SK-N-SH (cell line): ENCODE measurements around the gene C20orf144. TPM values are rescaled to one million over a fixed set of nuclear protein-coding genes. Genes with fewer than 3 reads are reported as not detected.

Experiments
- CTCF ChIA-PET: fragments of 300-600, 350-600 bp; formaldehyde crosslinking; extraction: SDS; loops from one replicate; lab custom pipeline; 2021; lab: Yijun Ruan, JAX
- POLR2A ChIA-PET: fragments of 350-600 bp; sonication (Branson Sonifier 250); formaldehyde crosslinking; extraction: SDS; loops from one replicate; lab custom pipeline; 2020; ENCODE audit warnings: antibody characterized with exemption, inconsistent platforms; lab: Yijun Ruan, JAX
- DNase-seq: peaks from one replicate; pipeline ENCODE4 v3.0.0; 2012
- H2AFZ ChIP-seq: fragments of 200-600 bp; sonication (generic); 2 replicates; pipeline ENCODE4 v1.8.1; 2016; ENCODE audit warnings: antibody characterized with exemption, mild to moderate bottlenecking, low read depth
- H3F3A ChIP-seq: fragments of 200-600 bp; sonication (generic); replicated peaks from 2 replicates; pipeline ENCODE3; 2016; ENCODE audit warnings: antibody characterized with exemption, mild to moderate bottlenecking; ENCODE audit not compliant: insufficient read depth
- H3K27ac ChIP-seq, 2 experiments: fragments of 200-500 bp in 1 of 2; fragments of 200-600 bp in 1 of 2; sonication (Bioruptor generic) in 1 of 2; sonication (generic), shearing (Covaris generic) in 1 of 2; 2 replicates each; pipeline versions ENCODE4 v1.5.1 to v1.6.1; 2014 to 2016; ENCODE audit warnings: low read depth in 2 of 2, inconsistent platforms in 1 of 2, low read length in 1 of 2, mild to moderate bottlenecking in 1 of 2, mixed read lengths in 1 of 2
- H3K27me3 ChIP-seq: fragments of 200-600 bp; sonication (generic), shearing (Covaris generic); 2 replicates; pipeline ENCODE4 v1.6.1; 2016; ENCODE audit warnings: mixed run types; ENCODE audit not compliant: insufficient read depth
- H3K36me3 ChIP-seq, 2 experiments: fragments of 200-500 bp in 1 of 2; fragments of 200-600 bp in 1 of 2; sonication (Bioruptor generic) in 1 of 2; sonication (generic) in 1 of 2; replicated peaks in 1 of 2; 2 replicates each; pipeline versions ENCODE3 to v1.5.1; 2014 to 2016; ENCODE audit warnings: low read length in 1 of 2, mild to moderate bottlenecking in 1 of 2; ENCODE audit not compliant: insufficient read depth in 2 of 2, control insufficient read depth in 1 of 2
- H3K4me1 ChIP-seq, 2 experiments: fragments of 200-500 bp in 1 of 2; fragments of 200-600 bp in 1 of 2; sonication (Bioruptor generic) in 1 of 2; sonication (generic), shearing (Covaris generic) in 1 of 2; 2 replicates each; pipeline versions ENCODE4 v1.5.1 to v1.6.1; 2014 to 2016; ENCODE audit warnings: low read depth in 1 of 2, low read length in 1 of 2, mixed run types in 1 of 2; ENCODE audit not compliant: insufficient read depth in 2 of 2, control insufficient read depth in 1 of 2
- H3K4me2 ChIP-seq: fragments of 200-600 bp; sonication (generic), shearing (Covaris generic); 2 replicates; pipeline ENCODE4 v1.6.1; 2017; ENCODE audit warnings: mixed run types
- H3K4me3 ChIP-seq, 2 experiments: fragments of 200-500 bp in 1 of 2; fragments of 200-600 bp in 1 of 2; sonication (Bioruptor generic) in 1 of 2; sonication (generic), shearing (Covaris generic) in 1 of 2; 2 replicates each; pipeline versions ENCODE4 v1.5.1 to v1.8.1; 2014 to 2016; ENCODE audit warnings: low read depth in 2 of 2, inconsistent platforms in 1 of 2, low read length in 1 of 2, mild to moderate bottlenecking in 1 of 2, mixed read lengths in 1 of 2, moderate library complexity in 1 of 2
- H3K79me2 ChIP-seq: fragments of 200-600 bp; sonication (generic); 2 replicates; pipeline ENCODE4 v1.8.1; 2017; ENCODE audit warnings: mild to moderate bottlenecking; ENCODE audit not compliant: insufficient read depth
- H3K9ac ChIP-seq: fragments of 200-600 bp; sonication (generic); 2 replicates; pipeline ENCODE4 v1.6.1; 2017; ENCODE audit warnings: mixed run types
- H3K9me2 ChIP-seq: fragments of 200-600 bp; sonication (generic); 2 replicates; pipeline ENCODE4 v1.6.1; 2017; ENCODE audit warnings: mixed run types
- H3K9me3 ChIP-seq: fragments of 200-600 bp; sonication (generic); 2 replicates; pipeline ENCODE4 v1.6.1; 2017; ENCODE audit warnings: mixed run types, mild to moderate bottlenecking, moderate library complexity
- H4K20me1 ChIP-seq: fragments of 200-600 bp; sonication (generic); 2 replicates; pipeline ENCODE4 v1.6.1; 2017; ENCODE audit warnings: mild to moderate bottlenecking, mixed run types; ENCODE audit not compliant: insufficient read depth
- CHD2 ChIP-seq: fragments of 150-350 bp; IDR thresholded peaks from 2 replicates; pipeline ENCODE4 v1.6.1; 2018; ENCODE audit warnings: low read length; ENCODE audit not compliant: partially characterized antibody
- EP300 ChIP-seq, 2 experiments: IDR thresholded peaks; 2 replicates each; pipeline versions ENCODE4 v1.4.0 to v1.6.1; 2012; ENCODE audit warnings: borderline replicate concordance in 1 of 2, low read depth in 1 of 2, low read length in 1 of 2
- EZH2phosphoT487 ChIP-seq: fragments of 200-600 bp; sonication (generic); IDR thresholded peaks from 2 replicates; pipeline ENCODE4 v1.6.1; 2017; ENCODE audit warnings: low read depth, mixed run types, mild to moderate bottlenecking, antibody characterized with exemption, moderate library complexity, borderline replicate concordance
- FOXJ3 ChIP-seq: sonication (generic); formaldehyde crosslinking; IDR thresholded peaks from 2 replicates; pipeline ENCODE4 v1.5.1; 2020; ENCODE audit warnings: mild to moderate bottlenecking, missing genetic modification reagents
- FOXM1 ChIP-seq: IDR thresholded peaks from 2 replicates; pipeline ENCODE4 v1.4.0; 2012; ENCODE audit warnings: low read depth, mild to moderate bottlenecking
- GATA2 ChIP-seq: sonication (generic); formaldehyde crosslinking; IDR thresholded peaks from 2 replicates; pipeline ENCODE4 v1.5.0; 2020; ENCODE audit warnings: mild to moderate bottlenecking, missing genetic modification reagents
- JUND ChIP-seq: IDR thresholded peaks from 2 replicates; pipeline ENCODE4 v1.4.0; 2012
- MEF2A ChIP-seq: IDR thresholded peaks from 2 replicates; pipeline ENCODE4 v1.4.0; 2012; ENCODE audit warnings: low read depth, borderline replicate concordance
- NRF1 ChIP-seq: IDR thresholded peaks from 2 replicates; pipeline ENCODE4 v1.6.1; 2012; ENCODE audit warnings: low read depth, mild to moderate bottlenecking, low read length
- RAD21 ChIP-seq: IDR thresholded peaks from 2 replicates; pipeline ENCODE4 v1.6.1; 2012; ENCODE audit warnings: mild to moderate bottlenecking, low read length
- RFX5 ChIP-seq: IDR thresholded peaks from 2 replicates; pipeline ENCODE4 v1.6.1; 2012; ENCODE audit warnings: mild to moderate bottlenecking, improper control_type of control experiment, low read length
- TCF12 ChIP-seq: IDR thresholded peaks from 2 replicates; pipeline ENCODE4 v1.4.0; 2012
- TEAD4 ChIP-seq: IDR thresholded peaks from 2 replicates; pipeline ENCODE4 v1.4.0; 2012; ENCODE audit warnings: mild to moderate bottlenecking, borderline replicate concordance; ENCODE audit not compliant: insufficient read depth
- USF1 ChIP-seq: IDR thresholded peaks from 2 replicates; pipeline ENCODE4 v1.4.0; 2012; ENCODE audit warnings: low read depth, borderline replicate concordance
- USF2 ChIP-seq: fragments of 150-350 bp; IDR thresholded peaks from 2 replicates; pipeline ENCODE4 v1.6.1; 2017; ENCODE audit warnings: antibody characterized with exemption, low read length, low read depth, borderline replicate concordance
- YY1 ChIP-seq: IDR thresholded peaks from 2 replicates; pipeline ENCODE4 v1.4.0; 2012; ENCODE audit warnings: low read depth, mild to moderate bottlenecking
- WGBS: methylation state at CpG from one replicate; pipeline ENCODE4 v1.1.6; 2017; ENCODE audit warnings: low lambda C conversion rate; 5-methylcytosine and 5-hydroxymethylcytosine counted together
- polyA plus RNA-seq, 3 experiments: library from polyadenylated mRNA; depleted of rRNA; stranded (reverse); fragments of >200 nt; gene quantifications; 2 replicates each; pipeline ENCODE4 v1.2.3, GENCODE V29; 2012
- TF ChIP-seq, protein P1 (sequence below): fragments of 150-350 bp; IDR thresholded peaks from 2 replicates; pipeline ENCODE4 v1.6.1; 2016; ENCODE audit warnings: mild to moderate bottlenecking, low read depth, low read length
- TF ChIP-seq, protein P2 (sequence below): fragments of 200-600 bp; sonication (generic); IDR thresholded peaks from 2 replicates; pipeline ENCODE4 v1.6.1; 2017; ENCODE audit warnings: antibody characterized with exemption, mild to moderate bottlenecking, moderate library complexity

The C20orf144 gene
- polyA plus RNA-seq, 1 of the 3 experiments (the other 2 are of a cell fraction) = 0.12 TPM

- H3K79me2 ChIP-seq = peaks cover 35% of the 10 kb centered on the region
- H3K9me2 ChIP-seq = no peaks in the 10 kb centered on the region
- no peaks in the 10 kb centered on the region for H3K36me3 ChIP-seq
- H3K27me3 ChIP-seq = no peaks in the 10 kb centered on the region
- no peak for TF ChIP-seq MEF2A
- no peak for TF ChIP-seq USF2
- TF ChIP-seq USF1 = no peak
- TF ChIP-seq FOXJ3 (CRISPR knock-in tag) = no peak
- no peak for TF ChIP-seq GATA2 (CRISPR knock-in tag)
- no peak for TF ChIP-seq TEAD4
- TF ChIP-seq FOXM1 = no peak
- no peak for TF ChIP-seq TCF12
- no peak for TF ChIP-seq JUND
- TF ChIP-seq, protein P1, sequence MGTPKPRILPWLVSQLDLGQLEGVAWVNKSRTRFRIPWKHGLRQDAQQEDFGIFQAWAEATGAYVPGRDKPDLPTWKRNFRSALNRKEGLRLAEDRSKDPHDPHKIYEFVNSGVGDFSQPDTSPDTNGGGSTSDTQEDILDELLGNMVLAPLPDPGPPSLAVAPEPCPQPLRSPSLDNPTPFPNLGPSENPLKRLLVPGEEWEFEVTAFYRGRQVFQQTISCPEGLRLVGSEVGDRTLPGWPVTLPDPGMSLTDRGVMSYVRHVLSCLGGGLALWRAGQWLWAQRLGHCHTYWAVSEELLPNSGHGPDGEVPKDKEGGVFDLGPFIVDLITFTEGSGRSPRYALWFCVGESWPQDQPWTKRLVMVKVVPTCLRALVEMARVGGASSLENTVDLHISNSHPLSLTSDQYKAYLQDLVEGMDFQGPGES = no peak
- TF ChIP-seq NRF1 = no peak
- no peak for TF ChIP-seq EP300 (IDR thresholded peaks at IDR 0.05; ENCODE audit: borderline replicate concordance in 1 of 2, low read depth in 1 of 2, low read length in 1 of 2)
- TF ChIP-seq YY1 = no peak
- no peak for TF ChIP-seq RFX5
- no peak for TF ChIP-seq EZH2phosphoT487
- no peak for TF ChIP-seq CHD2
- TF ChIP-seq RAD21 = no peak
- TF ChIP-seq, protein P2, sequence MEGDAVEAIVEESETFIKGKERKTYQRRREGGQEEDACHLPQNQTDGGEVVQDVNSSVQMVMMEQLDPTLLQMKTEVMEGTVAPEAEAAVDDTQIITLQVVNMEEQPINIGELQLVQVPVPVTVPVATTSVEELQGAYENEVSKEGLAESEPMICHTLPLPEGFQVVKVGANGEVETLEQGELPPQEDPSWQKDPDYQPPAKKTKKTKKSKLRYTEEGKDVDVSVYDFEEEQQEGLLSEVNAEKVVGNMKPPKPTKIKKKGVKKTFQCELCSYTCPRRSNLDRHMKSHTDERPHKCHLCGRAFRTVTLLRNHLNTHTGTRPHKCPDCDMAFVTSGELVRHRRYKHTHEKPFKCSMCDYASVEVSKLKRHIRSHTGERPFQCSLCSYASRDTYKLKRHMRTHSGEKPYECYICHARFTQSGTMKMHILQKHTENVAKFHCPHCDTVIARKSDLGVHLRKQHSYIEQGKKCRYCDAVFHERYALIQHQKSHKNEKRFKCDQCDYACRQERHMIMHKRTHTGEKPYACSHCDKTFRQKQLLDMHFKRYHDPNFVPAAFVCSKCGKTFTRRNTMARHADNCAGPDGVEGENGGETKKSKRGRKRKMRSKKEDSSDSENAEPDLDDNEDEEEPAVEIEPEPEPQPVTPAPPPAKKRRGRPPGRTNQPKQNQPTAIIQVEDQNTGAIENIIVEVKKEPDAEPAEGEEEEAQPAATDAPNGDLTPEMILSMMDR = no peak
- TF ChIP-seq, all 33 proteins: peak for 0
- POLR2A ChIA-PET = no interaction called here
- Histone ChIP-seq H3K4me3 (no peak overlapping the region), H3F3A (no peaks in the 10 kb centered on the region), H3K9ac (no peak overlapping the region), H4K20me1 (peaks cover 6% of the 10 kb centered on the region; the same call in 1 of the 2 replicates), H3K9me3 (no peaks in the 10 kb centered on the region), H2AFZ (no peak overlapping the region), H3K4me1 (peaks cover 7 to 14% of the 10 kb centered on the region in 2 experiments; a peak in 2 of 4 replicates), H3K27ac (no peak overlapping the region), H3K4me2 (no peak overlapping the region)
- CTCF ChIA-PET = interaction anchor here (1.6 to 4.3 kb wide), 3 partner anchors 13 to 51 kb away, joined by 4 to 34 read pairs (median 7); partner anchors contain the start of genes ACTL10 and ZNF341
- WGBS = 92% methylated on average over 5 of the region's 5 CpGs
- no peak for DNase-seq
Observed at GRCh38 chr20:33681288-33681687, 19.2 kb downstream of the C20orf144 start.
